SU-DHL-6 (cell line): Measurements from ENCODE around the gene COL15A1.

Source experiments
- H2AFZ ChIP-seq: fragments of 200-600 bp; sonication (generic); 2 replicates; pipeline ENCODE4 v1.6.1; 2014; ENCODE audit warnings: low read depth, mild to moderate bottlenecking, moderate library complexity, mixed read lengths, antibody characterized with exemption, low read length; ENCODE audit not compliant: severe bottlenecking
- H3F3A ChIP-seq: fragments of 200-600 bp; shearing (Covaris generic); 2 replicates; pipeline ENCODE4 v1.6.0; 2016; ENCODE audit warnings: antibody characterized with exemption, mild to moderate bottlenecking; ENCODE audit not compliant: insufficient read depth
- H3K27ac ChIP-seq: fragments of 200-600 bp; sonication (generic); 2 replicates; pipeline ENCODE4 v1.5.1; 2016; ENCODE audit warnings: low read depth, mild to moderate bottlenecking, low read length, moderate library complexity, mixed read lengths
- H3K27me3 ChIP-seq: fragments of 200-600 bp; sonication (generic), shearing (Covaris generic); 2 replicates; pipeline ENCODE4 v1.6.0; 2014; ENCODE audit warnings: mild to moderate bottlenecking, low read length
- H3K36me3 ChIP-seq: fragments of 200-600 bp; sonication (generic); 2 replicates; pipeline ENCODE4 v1.6.1; 2014; ENCODE audit warnings: mild to moderate bottlenecking, low read length, mixed read lengths
- H3K4me2 ChIP-seq: fragments of 300-600, 200-600 bp; shearing (Covaris generic), sonication (generic); 2 replicates; pipeline ENCODE4 v1.6.0; 2014; ENCODE audit warnings: low read length, low read depth, mild to moderate bottlenecking; ENCODE audit not compliant: poor library complexity, severe bottlenecking
- H3K4me3 ChIP-seq: fragments of 200-600 bp; sonication (generic); 2 replicates; pipeline ENCODE4 v1.5.1; 2014; ENCODE audit warnings: antibody characterized with exemption, low read length, mild to moderate bottlenecking, mixed read lengths; ENCODE audit not compliant: insufficient read depth, poor library complexity, severe bottlenecking
- H3K79me2 ChIP-seq: fragments of 200-600 bp; sonication (generic); 2 replicates; pipeline ENCODE4 v1.6.1; 2014; ENCODE audit warnings: mild to moderate bottlenecking, low read length, moderate library complexity; ENCODE audit not compliant: insufficient read depth
- H3K9ac ChIP-seq: fragments of 200-600 bp; sonication (generic); 2 replicates; pipeline ENCODE4 v1.7.0; 2014; ENCODE audit warnings: mild to moderate bottlenecking, low read length
- H3K9me2 ChIP-seq: fragments of 200-600 bp; sonication (generic); replicated peaks from 2 replicates; pipeline ENCODE4 v1.6.1; 2014; ENCODE audit warnings: low read length; ENCODE audit not compliant: insufficient read depth
- H3K9me3 ChIP-seq: fragments of 200-600 bp; sonication (generic); 2 replicates; pipeline ENCODE4 v1.6.1; 2014; ENCODE audit warnings: low read length, mixed read lengths; ENCODE audit not compliant: insufficient read depth
- H4K20me1 ChIP-seq: fragments of 200-600 bp; sonication (generic); 2 replicates; pipeline ENCODE4 v1.6.1; 2014; ENCODE audit warnings: low read depth, mild to moderate bottlenecking, antibody characterized with exemption, low read length, moderate library complexity, mixed read lengths
- EZH2phosphoT487 ChIP-seq: fragments of 200-600 bp; sonication (generic), shearing (Covaris generic); conservative IDR thresholded peaks from 2 replicates; pipeline ENCODE4 v1.6.1; 2018; ENCODE audit warnings: mild to moderate bottlenecking, antibody characterized with exemption, low read length, moderate library complexity, mixed read lengths
- TF ChIP-seq, protein P1 (sequence below): fragments of 200-600 bp; sonication (generic); IDR thresholded peaks from one replicate; pipeline ENCODE4 v1.5.1; 2017; ENCODE audit warnings: antibody characterized with exemption, mild to moderate bottlenecking, low read length, moderate library complexity; ENCODE audit not compliant: insufficient read depth, poor library complexity, severe bottlenecking

Gene COL15A1

GRCh38 chr9:98907055-98907454, 36.7 kb upstream of the COL15A1 start:
- Histone ChIP-seq H4K20me1 (no peaks in the 10 kb centered on the region), H3K27ac (no peak overlapping the region), H3K36me3 (no peaks in the 10 kb centered on the region), H3K4me3 (no peak overlapping the region), H3K27me3 (no peaks in the 10 kb centered on the region), H3K9ac (no peak overlapping the region), H3K9me2 (no peaks in the 10 kb centered on the region), H3K4me2 (no peak overlapping the region), H3F3A (no peaks in the 10 kb centered on the region), H3K9me3 (no peaks in the 10 kb centered on the region), H2AFZ (no peak overlapping the region), H3K79me2 (no peaks in the 10 kb centered on the region)
- no peak for TF ChIP-seq EZH2phosphoT487
- TF ChIP-seq, protein P1, sequence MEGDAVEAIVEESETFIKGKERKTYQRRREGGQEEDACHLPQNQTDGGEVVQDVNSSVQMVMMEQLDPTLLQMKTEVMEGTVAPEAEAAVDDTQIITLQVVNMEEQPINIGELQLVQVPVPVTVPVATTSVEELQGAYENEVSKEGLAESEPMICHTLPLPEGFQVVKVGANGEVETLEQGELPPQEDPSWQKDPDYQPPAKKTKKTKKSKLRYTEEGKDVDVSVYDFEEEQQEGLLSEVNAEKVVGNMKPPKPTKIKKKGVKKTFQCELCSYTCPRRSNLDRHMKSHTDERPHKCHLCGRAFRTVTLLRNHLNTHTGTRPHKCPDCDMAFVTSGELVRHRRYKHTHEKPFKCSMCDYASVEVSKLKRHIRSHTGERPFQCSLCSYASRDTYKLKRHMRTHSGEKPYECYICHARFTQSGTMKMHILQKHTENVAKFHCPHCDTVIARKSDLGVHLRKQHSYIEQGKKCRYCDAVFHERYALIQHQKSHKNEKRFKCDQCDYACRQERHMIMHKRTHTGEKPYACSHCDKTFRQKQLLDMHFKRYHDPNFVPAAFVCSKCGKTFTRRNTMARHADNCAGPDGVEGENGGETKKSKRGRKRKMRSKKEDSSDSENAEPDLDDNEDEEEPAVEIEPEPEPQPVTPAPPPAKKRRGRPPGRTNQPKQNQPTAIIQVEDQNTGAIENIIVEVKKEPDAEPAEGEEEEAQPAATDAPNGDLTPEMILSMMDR: no peak

- no peaks in the 10 kb centered on the region for H4K20me1 ChIP-seq
- no peak overlapping the region for H3K4me2 ChIP-seq
These were observed 34.6 kb upstream of the COL15A1 start for GRCh38 chr9:98908897-98909634.

GRCh38 chr9:98909935-98910334, 33.8 kb upstream of the COL15A1 start:
- H3K27ac ChIP-seq: no peak overlapping the region
- no peak overlapping the region for H2AFZ ChIP-seq

More at GRCh38 chr9:98908897-98909634, 34.6 kb upstream of the COL15A1 start:
- H3K9ac ChIP-seq: no peak overlapping the region
- no peaks in the 10 kb centered on the region for H3K9me3 ChIP-seq
- H3K79me2 ChIP-seq: no peaks in the 10 kb centered on the region
- H3K27me3 ChIP-seq: no peaks in the 10 kb centered on the region
- H3K9me2 ChIP-seq: no peaks in the 10 kb centered on the region
- no peaks in the 10 kb centered on the region for H3F3A ChIP-seq
- no peaks in the 10 kb centered on the region for H3K36me3 ChIP-seq
- no peak overlapping the region for H3K27ac ChIP-seq
- TF ChIP-seq, protein P1: no peak
- TF ChIP-seq EZH2phosphoT487: no peak
- H3K4me3 ChIP-seq: no peak overlapping the region
- H2AFZ ChIP-seq: no peak overlapping the region

More at GRCh38 chr9:98909935-98910334, 33.8 kb upstream of the COL15A1 start:
- Histone ChIP-seq H4K20me1 (no peaks in the 10 kb centered on the region), H3K79me2 (no peaks in the 10 kb centered on the region), H3K9me2 (no peaks in the 10 kb centered on the region), H3K9ac (no peak overlapping the region), H3K4me3 (no peak overlapping the region), H3K27me3 (no peaks in the 10 kb centered on the region), H3F3A (no peaks in the 10 kb centered on the region), H3K9me3 (no peaks in the 10 kb centered on the region), H3K4me2 (no peak overlapping the region), H3K36me3 (no peaks in the 10 kb centered on the region)
- no peak for TF ChIP-seq EZH2phosphoT487
- TF ChIP-seq, protein P1: no peak
